Jurkat, Clone E6-1 (cell line): ENCODE data around the gene DECR2.
"Not testable (repeated sequence)": the region's sequence is repeated elsewhere in the genome, so short reads cannot be mapped to it uniquely, and the experiment has no call there.

Experiments
- DNase-seq: peaks from one replicate; pipeline ENCODE4 v3.0.0-alpha.2; 2011; ENCODE audit warnings: low read depth, low spot score
- H3K4me3 ChIP-seq: 2 replicates; pipeline ENCODE4 v1.5.1; 2011; ENCODE audit warnings: mild to moderate bottlenecking, low read length, control low read depth, moderate library complexity

The DECR2 gene

GRCh38 chr16:396199-396598 lies 5.5 kb upstream of the DECR2 start:
- H3K4me3 ChIP-seq, result peak overlapping the region; percentile 46; the same call in 1 of the 2 replicates
- no peak for DNase-seq

- H3K4me3 ChIP-seq, result peak overlapping the region; percentile 46
- DNase-seq, result no peak
Measured at GRCh38 chr16:396605-397004, 5.1 kb upstream of the DECR2 start.

DNA sequence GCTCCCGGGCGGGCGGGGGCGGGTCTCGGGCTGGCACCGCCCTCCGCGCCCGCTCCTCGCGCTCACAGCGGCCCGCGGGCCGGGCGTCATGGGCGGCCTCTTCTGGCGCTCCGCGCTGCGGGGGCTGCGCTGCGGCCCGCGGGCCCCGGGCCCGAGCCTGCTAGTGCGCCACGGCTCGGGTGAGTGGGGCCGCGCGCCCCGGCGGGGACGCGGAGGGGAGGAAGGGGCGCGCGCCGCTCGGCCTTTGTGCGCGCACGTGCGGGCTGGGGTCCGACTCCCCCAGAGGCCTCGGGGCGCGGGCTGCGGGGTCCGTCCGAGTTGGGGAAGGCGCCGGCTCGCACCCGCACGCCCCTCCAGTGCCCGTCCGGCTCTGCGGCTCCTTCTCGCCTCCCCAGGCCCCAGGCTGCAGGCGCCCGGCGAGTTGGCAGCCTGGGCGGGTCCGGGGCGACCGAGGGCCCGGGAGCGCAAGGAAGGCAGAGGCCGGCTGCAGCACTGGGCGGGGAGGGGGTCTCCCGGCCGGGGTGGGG lies 4.5 kb upstream of the DECR2 start, which contains the start of gene NME4:
Gene NME4, plus strand, starts transcription at position 65 of the 527 bp plus-strand sequence. Its CDS starts 24 bp downstream, at position 89.
- H3K4me3 ChIP-seq, result peak within 1 kb of the TSS; percentile 48
- DNase-seq, result no peak

DNA sequence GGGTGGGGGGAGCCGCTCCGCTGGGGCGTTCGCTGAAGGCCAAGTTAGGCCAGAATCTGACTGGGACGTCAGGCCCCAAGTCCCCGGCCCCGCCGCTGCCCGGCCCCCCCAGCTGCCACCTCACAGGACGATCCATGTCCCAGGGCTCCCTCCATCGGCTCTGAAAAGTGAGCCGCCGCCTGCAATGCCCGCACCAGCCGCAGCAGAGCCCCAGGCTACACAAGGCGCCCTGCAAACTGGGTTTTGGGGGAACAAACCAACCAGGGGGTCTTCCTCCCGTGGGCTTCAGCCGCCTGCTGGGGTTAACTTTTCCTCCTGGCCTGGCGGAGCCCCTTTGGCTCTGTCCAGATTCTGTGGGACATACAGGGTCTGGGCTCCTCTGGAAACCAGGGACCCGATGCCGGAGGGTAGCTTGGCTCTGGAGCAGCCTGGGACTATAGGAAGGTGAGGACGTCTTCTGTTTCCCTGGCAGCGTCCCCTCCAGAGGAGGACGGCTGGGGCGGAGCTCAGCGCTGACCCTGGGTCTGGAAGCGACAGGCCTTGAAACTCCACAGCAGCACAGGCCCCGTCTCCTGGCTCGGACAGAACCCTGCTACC lies 3.9 kb upstream of the DECR2 start:
- no peak for DNase-seq

GRCh38 chr16:398561-399339 lies 2.9 kb upstream of the DECR2 start:
- H3K4me3 ChIP-seq, result no peak overlapping the region
- no peak for DNase-seq

More for the DNA sequence above, 3.9 kb upstream of the DECR2 start:
- no peak overlapping the region for H3K4me3 ChIP-seq

- DNase-seq, result no peak
- no peak overlapping the region for H3K4me3 ChIP-seq
Measured at GRCh38 chr16:399340-400019, 2.2 kb upstream of the DECR2 start.

GRCh38 chr16:400061-400591 lies 1.6 kb upstream of the DECR2 start:
- DNase-seq, result no peak
- peak overlapping the region; percentile 62 for H3K4me3 ChIP-seq

DNA sequence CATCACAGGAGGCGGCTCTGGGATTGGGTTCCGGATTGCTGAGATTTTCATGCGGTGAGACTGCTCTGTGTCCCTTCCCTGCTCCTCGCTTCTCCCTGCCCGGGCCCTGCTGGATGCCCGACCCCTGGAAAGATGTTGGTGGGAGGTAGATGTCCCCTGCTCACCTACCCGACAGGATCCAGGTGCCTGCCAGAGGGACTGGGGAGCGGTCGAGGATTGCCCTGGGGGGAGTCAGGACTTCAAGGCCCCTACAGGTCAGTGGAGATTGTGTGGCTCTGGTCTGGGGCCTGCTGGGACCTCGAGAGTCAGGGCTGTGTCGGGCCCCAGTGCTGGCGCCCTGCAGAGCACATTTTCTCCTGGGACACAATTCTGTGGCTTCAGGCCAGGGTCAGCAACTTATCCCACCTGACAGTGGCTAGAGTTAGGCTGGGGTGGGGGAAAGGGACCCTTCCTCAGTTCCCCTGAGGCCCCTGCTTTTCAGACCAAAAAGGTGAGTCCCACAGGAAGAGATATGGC lies 3.3 kb downstream of the DECR2 start:
- no peak for DNase-seq
- no peak overlapping the region for H3K4me3 ChIP-seq

GRCh38 chr16:405548-406506 lies 4.1 kb downstream of the DECR2 start:
- H3K4me3 ChIP-seq, result no peak overlapping the region
- DNase-seq, result no peak

DNA sequence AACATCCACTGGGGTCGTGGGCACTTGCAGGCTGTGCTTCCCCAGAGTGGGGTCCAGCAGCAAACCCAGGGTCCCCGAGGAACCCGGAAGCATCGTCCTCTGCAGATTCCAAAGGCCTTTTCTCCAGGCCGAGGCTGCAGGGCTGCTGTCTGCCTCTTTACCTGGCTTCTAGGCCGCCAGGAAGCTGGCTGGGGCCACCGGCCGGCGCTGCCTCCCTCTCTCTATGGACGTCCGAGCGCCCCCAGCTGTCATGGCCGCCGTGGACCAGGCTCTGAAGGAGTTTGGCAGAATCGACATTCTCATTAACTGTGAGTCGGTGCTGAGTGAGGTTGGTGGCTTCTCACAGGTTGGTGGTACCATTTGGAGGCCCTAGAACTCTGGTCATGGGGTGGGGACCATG lies 5.6 kb downstream of the DECR2 start:
- no peak for DNase-seq
- no peak overlapping the region for H3K4me3 ChIP-seq

DNA sequence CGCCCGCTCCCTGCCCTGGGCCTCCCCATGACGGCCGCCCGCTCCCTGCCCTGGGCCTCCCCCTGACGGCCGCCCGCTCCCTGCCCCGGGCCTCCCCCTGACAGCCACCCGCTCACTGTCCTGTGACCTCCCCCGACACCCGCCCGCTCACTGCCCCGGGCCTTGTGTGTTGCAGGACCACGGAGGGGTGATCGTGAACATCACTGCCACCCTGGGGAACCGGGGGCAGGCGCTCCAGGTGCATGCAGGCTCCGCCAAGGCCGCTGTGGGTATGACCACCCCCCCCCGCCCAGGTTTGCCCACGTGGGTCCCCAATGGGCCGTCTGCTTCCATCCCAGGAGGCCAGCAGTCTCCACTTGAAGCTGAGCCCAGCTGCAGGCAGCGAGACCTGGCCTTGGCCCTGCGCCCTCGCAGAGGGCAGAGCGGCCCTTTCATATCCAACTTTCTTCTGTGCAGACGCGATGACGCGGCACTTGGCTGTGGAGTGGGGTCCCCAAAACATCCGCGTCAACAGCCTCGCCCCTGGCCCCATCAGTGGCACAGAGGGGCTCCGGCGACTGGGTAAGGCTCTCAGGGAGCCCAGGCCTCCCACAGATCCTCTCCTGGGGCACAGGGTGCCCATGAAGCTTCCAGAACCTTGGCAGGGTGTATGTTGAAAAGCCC lies 9.0 kb downstream of the DECR2 start:
- H3K4me3 ChIP-seq, result no peak overlapping the region
- no peak for DNase-seq

- no peak overlapping the region for H3K4me3 ChIP-seq
- DNase-seq, result no peak
Measured at GRCh38 chr16:411576-412265, 10.0 kb downstream of the DECR2 start.

GRCh38 chr16:414395-415169 lies 12.9 kb downstream of the DECR2 start:
- no peak overlapping the region for H3K4me3 ChIP-seq
- no peak for DNase-seq

DNA sequence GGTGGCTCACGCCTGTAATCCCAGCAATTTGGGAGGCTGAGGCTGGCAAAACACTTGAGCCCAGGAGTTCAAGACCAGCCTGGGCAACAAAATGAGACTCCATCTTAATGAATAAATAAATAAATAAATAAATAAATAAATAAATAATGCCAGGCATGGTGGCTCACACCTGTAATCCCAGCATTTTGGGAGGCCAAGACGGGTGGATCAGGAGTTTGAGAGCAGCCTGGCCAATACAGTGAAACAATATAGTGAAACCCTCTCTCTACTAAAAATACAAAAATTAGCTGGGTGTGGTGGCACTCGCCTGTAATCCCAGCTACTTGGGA lies 13.4 kb downstream of the DECR2 start:
- DNase-seq, H3K4me3 ChIP-seq: not testable (repeated sequence)

- DNase-seq, H3K4me3 ChIP-seq: not testable (repeated sequence)
Measured at GRCh38 chr16:422179-422578, 20.5 kb downstream of the DECR2 start.

DNA sequence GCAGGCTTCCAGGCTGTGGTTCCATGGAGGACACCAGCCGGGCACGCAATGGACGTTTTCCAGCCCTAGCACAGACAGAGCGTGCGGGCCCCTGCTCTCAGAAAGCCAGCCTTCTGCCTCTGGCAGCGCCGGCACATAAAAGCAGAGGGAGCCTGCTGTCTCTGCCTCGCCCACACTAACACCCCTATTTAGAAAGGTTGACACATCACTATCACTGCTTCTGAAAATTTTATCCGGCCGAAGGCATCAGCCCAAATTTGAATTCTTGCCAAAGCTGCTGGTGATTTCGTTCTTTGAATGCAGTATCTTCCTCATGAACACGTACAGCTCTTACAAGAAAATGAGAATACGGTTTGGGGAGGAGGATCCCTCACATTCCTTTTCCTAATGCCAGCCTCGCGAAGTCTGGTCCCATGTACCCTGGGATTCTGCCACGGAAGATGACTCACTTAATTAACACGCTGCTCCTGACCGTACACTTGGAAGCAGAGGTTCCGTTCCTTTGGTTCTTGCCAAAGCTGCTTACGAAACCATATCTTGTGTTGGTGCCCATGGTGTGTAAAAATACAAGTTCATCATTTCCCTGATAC lies 22.4 kb downstream of the DECR2 start:
- no peak overlapping the region for H3K4me3 ChIP-seq

More for the DNA sequence above, 22.4 kb downstream of the DECR2 start:
- no peak for DNase-seq
